Pons (tissue), 1 donor: Measurements from ENCODE around the gene ANKH.
A peak's percentile ranks its signal among the peaks of the same experiment; 100 is the strongest.
"Not testable (repeated sequence)": the region's sequence is repeated elsewhere in the genome, so short reads cannot be mapped to it uniquely, and the experiment has no call there.

Experiments used
- DNase-seq: peaks from one replicate; pipeline ENCODE4 v3.0.0-alpha.2; 2016; ENCODE audit warnings: low spot score

ANKH gene

DNA sequence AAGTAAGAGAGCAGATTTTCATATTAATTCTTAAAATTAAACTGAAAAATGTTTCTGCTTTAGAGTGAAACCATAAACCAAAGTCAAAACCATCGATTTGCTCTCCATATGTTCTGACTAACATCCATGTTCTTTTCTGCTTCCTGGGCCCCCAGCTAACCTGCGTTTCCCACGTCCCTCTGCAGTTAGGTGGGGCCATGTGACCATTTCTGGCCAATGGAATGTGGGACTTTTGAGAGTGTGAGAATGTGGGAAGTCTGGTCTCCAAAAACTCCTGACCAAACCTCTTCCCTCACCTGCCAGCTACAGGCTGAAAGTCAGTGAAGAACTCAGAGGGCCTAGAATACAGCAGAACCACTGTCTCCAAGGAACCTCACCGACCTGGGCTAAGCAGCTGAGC, 44.9 kb downstream of the ANKH start:
- DNase-seq = no peak

DNA sequence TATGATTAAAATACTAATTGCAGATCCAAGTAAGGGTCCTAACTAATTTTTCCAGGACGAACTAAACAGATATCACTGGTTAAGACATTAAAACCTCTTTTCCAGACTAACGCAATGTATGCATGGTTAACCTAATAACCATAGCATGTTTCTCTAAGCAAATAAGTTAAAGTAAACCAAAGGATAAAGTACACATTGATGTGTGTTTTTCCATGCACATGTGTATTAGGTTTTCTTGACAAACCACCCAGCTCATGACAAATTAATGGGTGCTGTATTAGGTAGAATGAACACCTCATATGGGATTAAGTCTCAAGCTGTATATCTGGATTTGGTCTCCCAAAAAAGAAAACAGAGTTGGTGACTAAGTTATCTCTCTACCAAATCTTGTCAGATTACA, 45.6 kb downstream of the ANKH start:
- no peak for DNase-seq

DNA sequence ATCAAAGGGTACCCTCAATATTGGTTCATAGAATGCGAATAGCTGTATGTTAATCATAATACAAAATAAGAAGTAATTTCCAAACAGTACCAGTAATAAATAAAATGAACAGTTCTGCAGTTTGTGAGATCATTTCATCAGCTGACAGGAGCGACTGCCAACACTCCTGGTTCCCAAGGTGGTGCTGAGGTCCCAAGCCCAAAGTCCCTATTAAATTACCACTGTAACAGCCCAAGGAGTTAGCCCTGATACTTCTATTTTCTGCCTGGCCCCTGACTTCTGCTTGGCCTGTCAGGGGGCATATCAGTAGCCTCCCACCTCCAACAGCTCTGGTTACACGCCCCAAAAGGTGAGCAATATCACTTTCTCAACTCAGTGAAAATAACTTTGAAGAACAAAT, 47.1 kb downstream of the ANKH start:
- no peak for DNase-seq

DNA sequence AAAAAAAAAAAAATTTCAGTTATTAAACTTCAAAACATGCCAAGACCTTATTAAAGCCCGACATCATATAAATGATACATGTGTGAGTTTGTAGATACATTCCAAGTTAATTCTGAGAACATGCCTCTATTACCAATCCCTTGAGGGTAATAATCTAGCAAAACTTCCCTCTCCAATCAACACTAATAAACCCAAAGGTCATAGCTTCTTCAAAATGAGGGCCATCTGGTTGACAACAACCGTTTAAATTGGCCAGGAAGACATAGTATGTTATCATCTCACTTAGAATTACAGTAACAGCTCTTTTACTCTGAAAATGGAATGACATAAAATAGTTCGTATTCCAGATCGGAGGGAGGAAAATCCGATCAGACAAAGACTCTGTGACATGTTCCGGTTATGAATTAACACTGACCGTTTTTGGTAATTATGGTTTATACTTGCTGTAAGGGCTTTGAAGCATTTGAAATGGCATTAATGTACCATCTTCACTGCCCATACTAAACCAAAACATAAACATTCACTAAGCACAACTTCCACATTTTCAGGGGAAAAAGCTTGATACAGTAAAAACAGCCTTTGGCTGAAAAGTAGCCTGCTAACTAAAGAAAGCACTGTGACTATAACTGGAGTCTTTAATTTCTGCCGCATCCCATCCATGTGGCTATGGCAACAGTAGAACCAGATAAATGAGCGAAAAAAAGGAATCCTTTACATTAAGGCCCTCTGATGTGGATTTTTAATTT, 50.3 kb downstream of the ANKH start:
- DNase-seq = no peak

DNA sequence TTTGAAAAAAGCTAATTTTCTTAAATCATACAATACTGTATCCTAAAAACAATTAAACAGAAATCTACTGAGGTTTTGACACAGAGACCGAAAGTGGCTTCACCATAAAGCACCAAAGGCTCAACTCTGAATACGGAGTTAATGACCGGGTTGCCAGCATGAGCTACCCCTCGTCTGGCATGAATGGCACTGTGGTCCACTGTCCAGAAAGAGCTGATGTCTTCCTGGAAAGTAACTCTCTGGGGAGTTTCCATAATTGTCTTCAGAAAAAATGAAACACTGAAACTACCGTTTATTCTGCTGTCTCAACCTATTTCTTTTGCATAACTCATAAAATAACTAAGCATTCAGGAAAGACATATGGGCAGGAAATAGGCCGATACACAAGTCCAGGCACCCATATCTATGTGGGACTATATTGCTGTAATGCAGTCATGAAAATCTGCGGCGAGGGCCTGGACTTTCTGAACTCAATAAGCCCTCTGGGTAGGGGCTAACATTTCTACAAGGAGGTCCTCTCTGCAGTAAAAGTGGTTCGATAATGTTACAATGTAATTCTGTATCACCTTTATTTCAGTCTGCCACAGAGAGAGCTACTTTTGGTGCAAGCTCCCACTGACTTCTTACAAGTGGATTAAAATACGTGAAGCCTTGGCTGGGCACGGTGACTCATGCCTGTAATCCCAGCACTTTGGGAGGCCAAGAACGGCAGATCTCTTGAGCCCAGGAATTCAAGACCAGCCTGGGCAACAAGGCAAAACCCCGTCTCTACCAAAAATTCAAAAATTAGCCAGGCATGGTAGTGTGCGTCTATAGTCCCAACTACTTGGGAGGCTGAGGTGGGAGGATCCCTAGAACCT, 52.4 kb downstream of the ANKH start:
- no peak for DNase-seq

DNA sequence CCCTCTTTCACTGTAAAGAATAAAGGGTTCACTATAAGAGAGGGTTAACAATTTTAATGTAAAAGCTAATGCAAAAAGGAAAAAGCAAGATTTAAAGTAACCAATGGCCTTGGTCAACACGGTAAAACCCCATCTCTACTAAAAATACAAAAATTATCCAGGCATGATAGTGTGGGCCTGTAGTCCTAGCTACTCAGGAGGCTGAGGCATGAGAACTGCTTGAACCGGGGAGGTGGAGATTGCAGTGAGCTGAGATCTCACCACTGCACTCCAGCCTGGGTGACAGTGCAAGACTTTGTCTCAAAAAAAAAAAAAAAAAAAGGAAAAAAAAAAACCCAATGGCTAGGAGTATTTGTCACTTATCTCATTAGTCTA, 53.8 kb downstream of the ANKH start:
- not testable (repeated sequence) for DNase-seq

DNA sequence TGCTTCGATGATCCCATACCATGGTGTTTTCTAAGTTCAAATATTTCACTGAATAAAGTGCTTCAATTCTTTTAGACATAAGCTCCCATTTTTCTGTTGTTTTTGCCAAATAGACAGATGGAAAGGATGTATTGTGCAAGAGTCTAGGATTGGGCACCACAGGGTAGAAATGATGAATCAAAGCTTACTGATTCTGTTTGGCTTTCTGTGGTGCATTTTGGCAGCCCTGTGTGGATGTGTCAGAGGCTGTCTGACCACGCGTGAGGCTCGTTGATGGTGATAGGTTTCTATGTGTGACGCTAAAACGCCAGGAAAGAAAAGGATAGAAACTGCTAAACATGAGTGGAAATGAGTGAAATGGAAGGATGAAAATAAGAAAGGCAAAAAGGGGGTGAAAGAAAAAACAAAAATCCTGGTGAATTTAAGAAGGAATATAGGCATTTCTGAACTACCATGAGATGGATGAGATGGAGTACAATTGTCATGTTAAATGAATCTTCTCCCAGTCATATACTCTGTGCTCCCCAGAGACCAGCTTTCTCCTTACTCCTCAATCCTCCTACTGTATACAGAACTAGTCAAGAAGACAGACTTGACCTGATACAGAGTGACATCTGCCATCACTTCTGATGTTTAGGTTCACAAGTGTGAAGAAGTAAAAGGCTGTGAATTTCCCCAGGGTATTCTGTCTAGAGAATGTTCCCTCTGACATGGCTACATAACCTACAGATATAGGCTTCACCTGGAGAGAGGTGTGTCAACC, 54.4 kb downstream of the ANKH start:
- DNase-seq = peak; percentile 66

DNA sequence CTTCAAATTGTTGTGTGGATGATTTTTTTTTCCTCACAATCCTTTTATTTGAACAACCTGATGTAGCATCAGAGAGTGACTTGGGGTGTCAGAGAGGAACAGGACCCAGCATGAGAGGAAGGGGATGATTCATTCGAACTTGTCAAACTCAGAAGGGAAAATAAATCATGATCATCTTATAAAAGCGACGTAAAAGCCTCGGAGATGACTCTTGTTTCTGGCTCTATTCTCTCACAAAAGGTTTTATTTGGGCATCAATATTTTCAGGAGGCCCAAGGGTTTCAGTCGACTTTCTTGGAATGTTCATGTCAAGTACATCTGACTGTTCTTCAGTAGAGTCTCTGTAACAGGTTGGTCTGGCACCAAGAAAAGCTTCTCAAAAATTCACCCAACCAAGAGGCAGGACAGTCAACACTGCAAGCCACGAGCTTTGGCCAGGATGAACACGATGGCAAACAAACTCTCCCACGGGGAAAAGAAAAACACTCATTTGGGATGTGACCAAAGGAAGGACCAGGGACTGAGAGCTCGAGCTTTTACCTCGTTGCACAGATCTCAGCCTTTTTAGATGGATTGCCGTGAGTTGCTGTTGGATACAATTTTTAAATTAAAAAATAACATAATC, 55.1 kb downstream of the ANKH start:
- no peak for DNase-seq

DNA sequence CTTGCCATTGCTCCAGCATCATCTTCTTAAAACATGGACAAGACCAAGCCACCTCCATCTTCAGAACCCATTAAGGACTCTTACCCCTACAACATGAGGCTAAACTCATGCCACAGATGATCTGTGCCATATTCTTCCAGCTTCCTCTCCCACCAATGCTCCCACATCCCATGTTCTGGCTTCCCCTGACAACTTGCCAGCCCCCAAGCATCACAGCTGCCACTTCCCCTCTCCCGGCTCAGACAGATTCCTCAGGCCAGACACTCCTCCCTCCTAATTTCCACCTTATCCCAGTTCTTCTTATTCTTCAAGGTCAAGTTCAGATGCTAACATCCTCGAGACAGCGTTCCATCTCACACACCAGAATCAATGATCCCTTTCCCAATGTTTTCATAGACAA, 57.8 kb downstream of the ANKH start:
- no peak for DNase-seq

DNA sequence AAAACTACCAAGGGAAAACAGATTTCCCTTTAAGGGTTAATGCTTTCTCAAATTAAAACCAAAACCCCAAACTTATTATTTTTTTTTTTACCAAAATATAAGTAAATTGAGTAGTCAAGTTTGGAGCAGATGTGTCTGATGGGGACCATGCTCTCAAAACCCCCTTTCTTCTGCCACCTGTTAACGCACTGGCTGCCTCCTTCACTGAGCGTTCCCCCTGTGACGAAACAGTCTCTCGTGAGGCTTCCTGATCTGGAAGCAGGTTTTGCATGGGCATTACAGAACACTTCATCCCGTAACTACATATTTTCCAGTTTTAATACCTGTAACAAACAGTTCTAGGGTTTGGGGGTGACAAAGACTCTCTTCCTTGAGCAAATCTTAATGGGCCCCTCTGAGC, 59.4 kb downstream of the ANKH start:
- no peak for DNase-seq

DNA sequence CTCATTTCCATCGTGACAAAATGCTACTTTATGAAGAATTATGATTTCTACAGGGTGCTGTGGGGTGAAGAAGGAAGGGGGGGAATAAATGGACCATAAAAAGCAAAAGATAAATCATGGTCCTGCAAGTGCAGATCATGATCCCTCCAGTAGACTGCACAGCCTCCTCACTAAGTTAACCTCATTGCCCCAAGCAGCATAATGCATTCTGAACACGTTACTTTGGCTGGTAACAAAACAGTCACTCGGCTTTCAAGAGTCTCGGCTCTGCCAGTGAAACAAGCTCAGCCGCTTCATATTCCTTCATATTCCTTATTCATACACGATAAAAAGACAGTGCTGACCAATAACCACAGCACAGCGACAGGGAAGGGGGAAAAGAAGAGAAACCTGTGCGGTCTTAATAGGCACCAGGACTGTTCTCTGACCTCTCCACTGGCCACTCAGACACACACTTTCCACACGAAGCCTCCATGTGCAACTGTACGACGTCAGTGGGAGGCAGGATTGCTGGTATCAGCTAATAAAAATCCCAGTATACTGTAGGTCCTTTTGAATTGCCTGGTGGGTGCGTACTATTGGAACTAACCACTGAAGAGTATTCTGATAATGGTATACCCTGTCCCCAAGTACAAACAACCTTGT, 60.5 kb downstream of the ANKH start:
- peak; percentile 90 for DNase-seq

DNA sequence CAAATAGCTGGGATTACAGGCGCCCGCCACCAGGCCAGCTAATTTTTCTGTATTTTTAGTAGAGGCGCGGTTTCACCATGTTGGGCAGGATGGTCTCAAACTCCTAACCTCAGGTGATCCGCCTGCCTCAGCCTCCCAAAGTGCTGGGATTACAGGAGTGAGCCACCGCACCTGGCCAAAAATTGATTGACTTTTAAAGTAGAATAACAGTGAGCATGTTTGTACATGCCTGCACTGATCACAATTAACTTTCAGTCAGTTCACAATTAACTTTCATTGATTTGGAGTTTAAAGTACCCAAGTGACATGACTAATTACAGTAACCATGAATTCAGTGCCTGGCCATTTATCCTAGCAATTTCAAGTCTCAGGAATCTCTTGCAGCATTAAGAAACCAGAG, 61.3 kb downstream of the ANKH start:
- no peak for DNase-seq

DNA sequence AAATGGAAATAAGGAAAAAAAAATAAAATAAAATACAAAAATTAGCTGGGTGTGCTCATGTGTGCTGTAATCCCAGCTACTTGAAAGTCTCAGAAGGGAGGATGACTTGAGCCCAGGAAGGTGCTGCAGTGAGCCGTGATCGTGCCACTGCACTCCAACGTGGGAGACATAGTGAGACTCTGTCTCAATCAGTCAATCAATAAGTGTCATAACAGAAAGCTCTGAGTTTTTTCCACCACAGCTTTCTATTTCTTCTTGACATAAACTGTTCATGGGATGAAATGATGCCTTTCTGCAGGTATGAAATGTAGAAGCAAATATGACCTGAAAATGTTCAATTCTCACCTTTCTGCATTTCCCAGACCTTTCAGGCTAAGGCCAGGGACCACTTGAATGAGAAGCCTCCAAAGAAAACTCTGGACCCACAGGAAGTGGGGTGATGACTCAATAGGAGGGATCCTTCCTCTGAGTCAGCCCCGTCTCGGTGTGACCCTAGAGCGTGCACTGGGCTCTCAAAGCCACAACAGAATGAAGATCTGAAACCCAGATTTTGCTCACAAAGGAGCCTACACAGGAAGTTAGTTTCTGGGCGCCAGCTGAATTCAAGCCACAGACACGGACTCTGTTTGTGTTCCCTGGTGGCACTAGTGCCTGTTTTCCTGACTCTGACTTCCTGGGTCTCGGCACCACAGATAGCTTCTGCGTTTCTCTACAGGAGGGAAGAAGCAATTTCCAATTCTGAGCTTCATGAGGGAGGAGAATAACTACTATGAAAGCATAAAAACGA, 62.0 kb downstream of the ANKH start:
- peak; percentile 95 for DNase-seq

DNA sequence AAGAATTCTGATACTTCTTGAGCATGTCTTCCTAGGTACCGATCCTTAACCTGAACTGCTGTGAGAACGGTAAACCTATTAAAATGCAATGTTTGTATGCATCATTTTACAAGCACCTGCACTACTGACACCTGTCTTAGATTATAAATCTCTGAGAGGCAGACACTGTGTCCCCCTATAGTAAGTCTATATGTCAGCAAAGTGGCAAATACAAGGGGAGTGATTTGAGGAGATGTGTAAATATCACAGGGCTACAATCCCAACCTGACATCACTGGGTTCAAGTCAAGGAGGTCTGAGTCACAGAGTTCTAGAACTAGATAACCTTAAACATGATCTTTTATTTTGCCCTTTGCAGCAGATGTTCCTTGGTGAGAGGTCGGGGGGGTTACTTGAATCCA, 64.1 kb downstream of the ANKH start:
- no peak for DNase-seq

DNA sequence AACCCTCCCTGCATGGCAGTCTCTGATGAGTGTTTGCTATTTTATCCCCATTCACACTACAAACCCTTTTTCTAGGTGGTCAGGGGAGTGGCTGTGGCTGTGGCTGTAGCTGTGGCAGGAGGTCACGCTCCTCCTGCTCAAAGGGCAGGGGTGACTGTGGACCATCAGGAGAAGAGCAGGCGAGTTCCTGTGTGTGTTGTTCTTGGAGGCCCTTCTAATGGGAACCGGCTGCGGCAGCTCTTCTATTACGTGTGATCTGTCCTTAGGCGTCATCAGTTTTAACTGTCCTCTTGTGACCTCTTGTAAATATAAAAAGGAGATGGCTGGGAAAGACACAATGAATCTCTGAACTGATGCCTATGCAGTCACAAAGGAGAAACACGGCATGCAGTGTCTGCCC, 65.1 kb downstream of the ANKH start:
- DNase-seq = peak; percentile 53

DNA sequence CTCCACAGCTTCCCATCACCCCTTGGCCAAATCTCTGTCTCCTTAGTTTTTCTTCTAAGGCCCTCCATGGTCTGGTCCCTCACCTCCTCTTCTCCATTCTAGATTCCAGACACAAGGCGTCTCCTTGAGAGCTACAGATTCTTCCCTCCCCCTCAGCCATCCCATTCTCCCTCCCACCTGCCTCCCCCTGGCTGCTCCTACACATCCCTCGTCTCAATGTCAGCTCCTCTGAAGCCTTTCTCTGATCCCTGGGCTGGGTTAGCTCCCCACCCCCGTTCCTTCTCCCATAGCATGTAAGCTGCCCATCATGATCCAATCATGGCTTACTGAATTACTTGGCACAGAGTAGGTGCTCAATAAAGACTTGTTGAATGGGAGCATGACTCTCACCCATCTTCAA, 69.0 kb downstream of the ANKH start:
- no peak for DNase-seq

DNA sequence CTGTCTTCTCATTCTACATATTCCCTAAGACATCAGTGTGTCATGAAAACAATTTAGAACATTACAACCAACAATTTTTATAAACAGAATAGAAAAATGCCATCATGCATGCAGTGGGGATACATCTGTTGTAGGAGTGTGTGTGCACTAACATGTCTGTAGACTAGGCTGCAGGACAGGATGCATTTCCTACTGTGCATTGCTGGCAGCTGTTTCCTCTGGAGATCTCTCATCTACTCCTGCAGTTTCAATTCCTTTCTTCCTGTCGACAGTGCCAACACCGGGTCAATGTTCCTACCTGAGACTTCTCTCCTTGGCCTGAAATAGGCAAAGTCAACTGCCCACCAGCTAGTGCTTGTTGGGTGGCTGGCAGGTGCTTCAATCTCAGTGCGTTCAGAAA, 69.8 kb downstream of the ANKH start:
- no peak for DNase-seq

DNA sequence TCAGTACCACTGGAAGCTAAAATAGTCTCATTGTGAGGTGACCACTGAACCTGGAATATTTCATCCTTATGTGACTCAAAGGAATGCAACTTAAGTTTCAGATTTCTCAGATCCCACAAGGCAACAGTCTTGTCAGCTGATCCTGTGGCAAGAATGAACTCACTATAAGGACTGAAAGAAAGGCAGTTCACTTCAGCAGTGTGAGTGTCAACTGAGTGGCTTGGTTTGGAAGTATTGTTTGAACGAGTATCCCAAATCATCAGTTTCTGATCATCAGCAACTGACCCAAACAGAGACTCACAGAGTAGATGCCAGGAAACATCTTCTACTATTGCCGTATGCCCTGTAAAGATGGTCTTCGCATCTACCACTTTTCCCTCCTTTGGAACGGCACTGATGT, 74.2 kb downstream of the ANKH start:
- not testable (repeated sequence) for DNase-seq

DNA sequence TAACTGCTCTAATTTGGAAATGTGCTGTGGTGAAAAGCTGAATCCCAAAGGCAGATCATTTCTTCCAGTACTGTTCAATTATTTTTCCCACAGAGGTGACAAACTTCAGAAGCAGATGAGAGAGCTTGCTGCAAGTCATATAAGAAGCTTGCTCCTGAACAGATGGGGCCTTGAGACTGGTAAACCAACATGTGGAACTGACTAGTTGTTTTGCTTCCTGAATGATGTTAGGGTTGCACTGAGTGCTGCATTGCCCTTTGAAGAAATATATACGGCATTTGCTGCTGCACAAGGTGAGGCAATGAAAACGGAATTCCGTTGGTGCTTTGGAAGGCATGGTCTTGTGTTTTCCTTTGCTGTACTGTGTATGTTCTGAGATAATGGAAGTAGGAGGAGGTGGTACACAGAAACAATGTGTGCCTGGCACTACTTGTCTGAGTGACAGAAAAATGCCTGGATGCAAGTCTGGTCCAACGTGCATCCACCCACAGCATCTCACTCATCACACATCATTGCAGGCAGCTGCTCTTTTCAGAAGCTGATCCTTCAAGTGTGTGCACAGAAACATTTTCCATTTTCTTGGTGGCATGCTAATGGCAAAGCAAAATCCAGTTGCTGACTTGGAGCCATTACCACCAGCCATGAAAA, 76.9 kb downstream of the ANKH start:
- peak; percentile 69 for DNase-seq

DNA sequence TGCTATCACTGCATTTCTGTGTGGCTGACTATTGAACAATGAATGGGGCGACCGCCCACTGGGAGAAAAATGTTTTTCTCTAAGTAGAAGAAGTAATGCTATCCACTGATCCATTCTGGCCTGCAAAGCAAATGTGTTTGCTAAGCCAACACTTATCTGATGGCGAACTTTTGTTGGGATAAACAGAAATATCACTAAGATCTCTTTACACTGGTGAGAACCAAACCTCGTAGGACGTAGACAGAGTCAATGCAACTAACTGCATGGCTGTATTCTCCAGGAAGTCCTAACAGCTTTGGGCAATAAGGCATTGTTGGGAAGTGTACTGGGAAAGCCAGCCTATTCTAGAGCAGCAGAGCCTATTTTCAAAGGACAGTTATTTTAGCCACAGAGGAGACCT, 77.7 kb downstream of the ANKH start:
- DNase-seq = no peak

DNA sequence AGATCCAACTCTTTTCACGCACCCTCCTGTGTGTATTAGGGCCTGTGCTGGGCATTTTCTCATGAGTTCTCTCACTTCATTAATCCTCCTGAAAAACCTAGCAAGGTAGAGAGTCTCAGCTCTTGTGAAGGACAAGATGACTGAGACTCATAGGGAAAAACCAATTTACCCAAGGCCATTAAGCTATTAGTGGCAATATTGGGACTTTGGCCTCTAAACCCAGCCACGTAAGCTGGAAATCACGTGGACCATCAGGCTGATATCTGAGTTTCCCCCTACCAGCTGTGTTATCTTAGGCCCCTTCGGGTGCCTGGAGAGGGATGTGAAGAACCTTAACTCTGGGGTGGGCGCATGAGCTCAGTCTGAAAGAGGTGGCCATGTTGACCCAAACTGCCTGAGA, 80.7 kb downstream of the ANKH start:
- no peak for DNase-seq
